Fibroblast of pulmonary artery (primary cell): ENCODE data around the gene ZNF362.

Experiments used
- DNase-seq: peaks from one replicate; pipeline ENCODE4 v3.0.0-alpha.2; 2010; ENCODE audit warnings: low read depth
- H3K4me3 ChIP-seq: replicated peaks from 2 replicates; pipeline ENCODE4 v1.5.1; 2011; ENCODE audit warnings: low read depth, mild to moderate bottlenecking, control low read depth, low read length, moderate library complexity
- CTCF ChIP-seq: IDR thresholded peaks from 2 replicates; pipeline ENCODE4 v1.5.1; 2011; ENCODE audit warnings: mild to moderate bottlenecking, control low read depth, low read length, inconsistent platforms; ENCODE audit errors: missing control alignments

ZNF362 gene

GRCh38 chr1:33294071-33295010, 38.0 kb downstream of the ZNF362 start:
- no peak for TF ChIP-seq CTCF
- H3K4me3 ChIP-seq, result no peak overlapping the region
- DNase-seq, result no peak

- no peak for DNase-seq
- no peak for TF ChIP-seq CTCF
- H3K4me3 ChIP-seq, result no peak overlapping the region
Measured at GRCh38 chr1:33295023-33295422, 38.7 kb downstream of the ZNF362 start.

GRCh38 chr1:33295450-33296081, 39.3 kb downstream of the ZNF362 start:
- peak; percentile 83 for DNase-seq
- TF ChIP-seq CTCF, result peak; percentile 98
- H3K4me3 ChIP-seq, result no peak overlapping the region

- no peak for TF ChIP-seq CTCF
- DNase-seq, result no peak
Measured at GRCh38 chr1:33296082-33296458, 39.8 kb downstream of the ZNF362 start.

GRCh38 chr1:33296824-33297223, 40.5 kb downstream of the ZNF362 start:
- no peak for TF ChIP-seq CTCF
- no peak overlapping the region for H3K4me3 ChIP-seq
- DNase-seq, result no peak

More at GRCh38 chr1:33296082-33296458, 39.8 kb downstream of the ZNF362 start:
- no peak overlapping the region for H3K4me3 ChIP-seq

GRCh38 chr1:33297911-33298622, 41.8 kb downstream of the ZNF362 start:
- no peak for DNase-seq
- TF ChIP-seq CTCF, result no peak
- H3K4me3 ChIP-seq, result no peak overlapping the region
